HepG2 (cell line): Measurements from ENCODE around the gene NAALADL1. TPM values are rescaled to one million over a fixed set of nuclear protein-coding genes. Genes with fewer than 3 reads are reported as not detected.
A peak's percentile ranks its signal among the peaks of the same experiment; 100 is the strongest.

ENCODE experiments used
- ATRX ChIP-seq: sonication (generic); formaldehyde crosslinking; IDR thresholded peaks from 2 replicates; pipeline ENCODE4 v1.4.0; 2020; ENCODE audit warnings: missing genetic modification reagents, borderline replicate concordance
- BCL6 ChIP-seq: IDR thresholded peaks from 2 replicates; pipeline ENCODE4 v1.6.1; 2016; ENCODE audit warnings: missing genetic modification reagents, missing compliant biosample characterization
- CHD4 ChIP-seq: fragments of 200-600 bp; sonication (generic); IDR thresholded peaks from 2 replicates; pipeline ENCODE4 v1.7.0; 2017; ENCODE audit warnings: mild to moderate bottlenecking, low read length, borderline replicate concordance
- CTCF ChIP-seq: sonication (generic); formaldehyde crosslinking; IDR thresholded peaks from 2 replicates; pipeline ENCODE4 v1.5.0; 2020; ENCODE audit warnings: mild to moderate bottlenecking, missing genetic modification reagents, moderate library complexity
- DNMT3B ChIP-seq: conservative IDR thresholded peaks from 2 replicates; pipeline ENCODE4 v1.6.1; 2016; ENCODE audit warnings: missing biosample characterization, control low read depth
- FOSL2 ChIP-seq: sonication (generic); formaldehyde crosslinking; IDR thresholded peaks from 2 replicates; pipeline ENCODE4 v1.4.0; 2020; ENCODE audit warnings: missing genetic modification reagents
- MAFK ChIP-seq, 2 experiments: IDR thresholded peaks in 1 of 2; conservative IDR thresholded peaks in 1 of 2; 2 replicates each; pipeline ENCODE4 v1.6.1; 2011; ENCODE audit warnings: improper control_type of control experiment in 2 of 2, low read length in 2 of 2
- PLSCR1 ChIP-seq: sonication (generic); formaldehyde crosslinking; IDR thresholded peaks from 2 replicates; pipeline ENCODE4 v1.5.0; 2020; ENCODE audit warnings: missing genetic modification reagents, mild to moderate bottlenecking, borderline replicate concordance
- SAP130 ChIP-seq: IDR thresholded peaks from 2 replicates; pipeline ENCODE4 v1.6.1; 2016; ENCODE audit warnings: low read depth
- TEAD3 ChIP-seq: optimal IDR thresholded peaks from 2 replicates; pipeline ENCODE3; 2016; ENCODE audit warnings: borderline replicate concordance
- XRCC5 ChIP-seq: fragments of 200-400 bp; formaldehyde crosslinking; optimal IDR thresholded peaks from 2 replicates; pipeline ENCODE3; 2017; ENCODE audit warnings: mild to moderate bottlenecking, low read length
- YY1 ChIP-seq: IDR thresholded peaks from 2 replicates; pipeline ENCODE4 v1.6.1; 2011; ENCODE audit warnings: low read length, low read depth, moderate library complexity, mild to moderate bottlenecking; ENCODE audit not compliant: insufficient read depth, insufficient replicate concordance
- ZBTB21 ChIP-seq: sonication (generic); formaldehyde crosslinking; IDR thresholded peaks from 2 replicates; pipeline ENCODE4 v1.4.0; 2020; ENCODE audit warnings: missing genetic modification reagents
- ZBTB33 ChIP-seq: sonication (generic); formaldehyde crosslinking; IDR thresholded peaks from 2 replicates; pipeline ENCODE4 v1.4.0; 2020; ENCODE audit warnings: missing genetic modification reagents
- ZNF460 ChIP-seq: sonication (generic); formaldehyde crosslinking; IDR thresholded peaks from 2 replicates; pipeline ENCODE4 v1.5.1; 2020; ENCODE audit warnings: missing genetic modification reagents, mild to moderate bottlenecking, borderline replicate concordance
- ZNF703 ChIP-seq: sonication (generic); formaldehyde crosslinking; IDR thresholded peaks from 2 replicates; pipeline ENCODE4 v1.5.1; 2020; ENCODE audit warnings: missing genetic modification reagents, mild to moderate bottlenecking, moderate library complexity, borderline replicate concordance
- polyA plus RNA-seq, 8 experiments: library from polyadenylated mRNA; depleted of rRNA in 3 of 8; stranded (reverse) in 7 of 8; unstranded in 1 of 8; fragments of >200 nt; fragmentation: Illumina TruSeq in 4 of 8; extraction: Trizol in 4 of 8; gene quantifications; 2 replicates each; pipeline versions ENCODE4 v1.2.1 to v1.2.3, GENCODE V29; 2011 to 2016; ENCODE audit warnings: low read depth in 4 of 8, missing spikeins in 1 of 8, mixed read lengths in 1 of 8; ENCODE audit not compliant: insufficient read depth in 1 of 8
- total RNA-seq, 5 experiments: library from RNA; depleted of rRNA; stranded (reverse); fragments of >200 nt; fragmentation: Illumina TruSeq; extraction: Trizol; gene quantifications; 2 replicates each; pipeline ENCODE4 v1.2.3, GENCODE V29; 2016; ENCODE audit warnings: low read depth in 1 of 5
- TF ChIP-seq, protein P1 (sequence below): sonication (generic); formaldehyde crosslinking; IDR thresholded peaks from 2 replicates; pipeline ENCODE4 v1.5.0; 2020; ENCODE audit warnings: mild to moderate bottlenecking, missing genetic modification reagents, borderline replicate concordance
- TF ChIP-seq, protein P2 (sequence below): sonication (generic); IDR thresholded peaks from 2 replicates; pipeline ENCODE4 v1.6.1; 2016; ENCODE audit warnings: low read depth, borderline replicate concordance
- TF ChIP-seq, protein P3 (sequence below): sonication (generic); formaldehyde crosslinking; IDR thresholded peaks from 2 replicates; pipeline ENCODE4 v1.5.1; 2020; ENCODE audit warnings: mild to moderate bottlenecking, moderate library complexity, missing genetic modification reagents

The NAALADL1 gene
- total and polyA plus RNA-seq, 2 of the 13 experiments (the other 11 are each of a cell fraction or from before 2014, with no cell fraction given) = 9.3 to 33.9 TPM

DNA sequence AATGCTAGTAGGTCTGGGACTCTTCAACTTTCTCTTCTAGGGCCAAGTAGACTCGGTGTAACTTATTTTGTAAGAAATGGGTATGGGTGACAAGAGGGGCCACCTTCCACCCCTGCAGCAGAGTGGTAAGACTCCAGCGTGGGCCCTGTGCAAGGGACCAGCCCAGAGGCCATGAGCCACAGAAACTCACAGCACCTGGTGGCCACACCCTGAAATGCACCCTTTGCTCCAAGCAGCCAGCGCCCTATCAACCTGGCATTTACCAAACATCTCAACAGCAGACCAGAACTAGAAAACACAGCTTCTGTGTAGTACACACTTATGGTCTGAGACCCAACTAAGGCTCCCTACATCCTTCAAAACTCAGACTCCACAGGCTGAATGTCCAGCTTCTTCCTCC is 19.8 kb upstream of the NAALADL1 start (continued):
- TF ChIP-seq, protein P1, sequence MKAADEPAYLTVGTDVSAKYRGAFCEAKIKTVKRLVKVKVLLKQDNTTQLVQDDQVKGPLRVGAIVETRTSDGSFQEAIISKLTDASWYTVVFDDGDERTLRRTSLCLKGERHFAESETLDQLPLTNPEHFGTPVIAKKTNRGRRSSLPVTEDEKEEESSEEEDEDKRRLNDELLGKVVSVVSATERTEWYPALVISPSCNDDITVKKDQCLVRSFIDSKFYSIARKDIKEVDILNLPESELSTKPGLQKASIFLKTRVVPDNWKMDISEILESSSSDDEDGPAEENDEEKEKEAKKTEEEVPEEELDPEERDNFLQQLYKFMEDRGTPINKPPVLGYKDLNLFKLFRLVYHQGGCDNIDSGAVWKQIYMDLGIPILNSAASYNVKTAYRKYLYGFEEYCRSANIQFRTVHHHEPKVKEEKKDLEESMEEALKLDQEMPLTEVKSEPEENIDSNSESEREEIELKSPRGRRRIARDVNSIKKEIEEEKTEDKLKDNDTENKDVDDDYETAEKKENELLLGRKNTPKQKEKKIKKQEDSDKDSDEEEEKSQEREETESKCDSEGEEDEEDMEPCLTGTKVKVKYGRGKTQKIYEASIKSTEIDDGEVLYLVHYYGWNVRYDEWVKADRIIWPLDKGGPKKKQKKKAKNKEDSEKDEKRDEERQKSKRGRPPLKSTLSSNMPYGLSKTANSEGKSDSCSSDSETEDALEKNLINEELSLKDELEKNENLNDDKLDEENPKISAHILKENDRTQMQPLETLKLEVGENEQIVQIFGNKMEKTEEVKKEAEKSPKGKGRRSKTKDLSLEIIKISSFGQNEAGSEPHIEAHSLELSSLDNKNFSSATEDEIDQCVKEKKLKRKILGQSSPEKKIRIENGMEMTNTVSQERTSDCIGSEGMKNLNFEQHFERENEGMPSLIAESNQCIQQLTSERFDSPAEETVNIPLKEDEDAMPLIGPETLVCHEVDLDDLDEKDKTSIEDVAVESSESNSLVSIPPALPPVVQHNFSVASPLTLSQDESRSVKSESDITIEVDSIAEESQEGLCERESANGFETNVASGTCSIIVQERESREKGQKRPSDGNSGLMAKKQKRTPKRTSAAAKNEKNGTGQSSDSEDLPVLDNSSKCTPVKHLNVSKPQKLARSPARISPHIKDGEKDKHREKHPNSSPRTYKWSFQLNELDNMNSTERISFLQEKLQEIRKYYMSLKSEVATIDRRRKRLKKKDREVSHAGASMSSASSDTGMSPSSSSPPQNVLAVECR (CRISPR knock-in tag) = 0 out of 2 replicates have a peak, but pooled peaks have one; percentile 17
- TF ChIP-seq ZBTB33 (CRISPR knock-in tag) (peak; percentile 93), YY1 (no peak), ATRX (CRISPR knock-in tag) (no peak), DNMT3B (CRISPR knock-in tag) (no peak), MAFK (conservative IDR thresholded peaks at IDR 0.05 in 1 of 2, IDR thresholded peaks at IDR 0.05 in 1 of 2; ENCODE audit: low read length in 2 of 2) (no peak), ZNF703 (no peak), TEAD3 (CRISPR knock-in tag) (peak; percentile 26), ZNF460 (no peak), XRCC5 (peak; percentile 62), SAP130 (CRISPR knock-in tag) (peak; percentile 49; the same call in 1 of the 2 replicates), BCL6 (no peak), ZBTB21 (CRISPR knock-in tag) (no peak), CHD4 (no peak), FOSL2 (CRISPR knock-in tag) (0 out of 2 replicates have a peak, but pooled peaks have one; percentile 27), CTCF (CRISPR knock-in tag) (peak; percentile 86), PLSCR1 (CRISPR knock-in tag) (no peak)
- TF ChIP-seq, protein P2, sequence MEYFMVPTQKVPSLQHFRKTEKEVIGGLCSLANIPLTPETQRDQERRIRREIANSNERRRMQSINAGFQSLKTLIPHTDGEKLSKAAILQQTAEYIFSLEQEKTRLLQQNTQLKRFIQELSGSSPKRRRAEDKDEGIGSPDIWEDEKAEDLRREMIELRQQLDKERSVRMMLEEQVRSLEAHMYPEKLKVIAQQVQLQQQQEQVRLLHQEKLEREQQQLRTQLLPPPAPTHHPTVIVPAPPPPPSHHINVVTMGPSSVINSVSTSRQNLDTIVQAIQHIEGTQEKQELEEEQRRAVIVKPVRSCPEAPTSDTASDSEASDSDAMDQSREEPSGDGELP = no peak
- TF ChIP-seq, protein P3, sequence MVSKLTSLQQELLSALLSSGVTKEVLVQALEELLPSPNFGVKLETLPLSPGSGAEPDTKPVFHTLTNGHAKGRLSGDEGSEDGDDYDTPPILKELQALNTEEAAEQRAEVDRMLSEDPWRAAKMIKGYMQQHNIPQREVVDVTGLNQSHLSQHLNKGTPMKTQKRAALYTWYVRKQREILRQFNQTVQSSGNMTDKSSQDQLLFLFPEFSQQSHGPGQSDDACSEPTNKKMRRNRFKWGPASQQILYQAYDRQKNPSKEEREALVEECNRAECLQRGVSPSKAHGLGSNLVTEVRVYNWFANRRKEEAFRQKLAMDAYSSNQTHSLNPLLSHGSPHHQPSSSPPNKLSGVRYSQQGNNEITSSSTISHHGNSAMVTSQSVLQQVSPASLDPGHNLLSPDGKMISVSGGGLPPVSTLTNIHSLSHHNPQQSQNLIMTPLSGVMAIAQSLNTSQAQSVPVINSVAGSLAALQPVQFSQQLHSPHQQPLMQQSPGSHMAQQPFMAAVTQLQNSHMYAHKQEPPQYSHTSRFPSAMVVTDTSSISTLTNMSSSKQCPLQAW (CRISPR knock-in tag) = 0 out of 2 replicates have a peak, but pooled peaks have one; percentile 48
